Muscle of arm (tissue), 12 donors: ENCODE results near the gene MYCBP2. TPM values are rescaled to one million over a fixed set of nuclear protein-coding genes. Genes with fewer than 3 reads are reported as not detected.
A peak's percentile ranks its signal among the peaks of the same experiment; 100 is the strongest.
"Not testable (repeated sequence)": the region's sequence is repeated elsewhere in the genome, so short reads cannot be mapped to it uniquely, and the experiment has no call there.

Experiments used
- DNase-seq: peaks from one replicate; pipeline ENCODE4 v3.0.0-alpha.2; 2013
- polyA plus RNA-seq, 12 donors: library from polyadenylated mRNA; unstranded; fragments of 120-200 nt; gene quantifications; one replicate each; pipeline ENCODE4 v1.2.1, GENCODE V29; 2013; ENCODE audit not compliant: insufficient read length in 12 of 12

Gene MYCBP2
- polyA plus RNA-seq, 12 donors: 39.5 to 66.9 (median 51.0) TPM; not detected in 1

- DNase-seq: no peak
These were observed 11.4 kb upstream of the MYCBP2 start for GRCh38 chr13:77338329-77338728.

- no peak for DNase-seq
These were observed 10.3 kb upstream of the MYCBP2 start for GRCh38 chr13:77337159-77337558.

GRCh38 chr13:77335543-77335942 is 8.6 kb upstream of the MYCBP2 start:
- no peak for DNase-seq

- no peak for DNase-seq
These were observed 6.7 kb upstream of the MYCBP2 start for GRCh38 chr13:77333594-77333993.

GRCh38 chr13:77331421-77331820 is 4.5 kb upstream of the MYCBP2 start:
- DNase-seq: no peak

GRCh38 chr13:77329911-77330584 is 3.2 kb upstream of the MYCBP2 start:
- no peak for DNase-seq

GRCh38 chr13:77329133-77329910 is 2.4 kb upstream of the MYCBP2 start:
- DNase-seq: peak; percentile 95

- no peak for DNase-seq
These were observed 1.9 kb upstream of the MYCBP2 start for GRCh38 chr13:77328819-77329132.

GRCh38 chr13:77325371-77325980 is 1.4 kb downstream of the MYCBP2 start:
- no peak for DNase-seq

- no peak for DNase-seq
These were observed 3.0 kb downstream of the MYCBP2 start for GRCh38 chr13:77323858-77324257.

GRCh38 chr13:77319536-77319935 is 7.4 kb downstream of the MYCBP2 start:
- no peak for DNase-seq

- DNase-seq: no peak
These were observed 8.2 kb downstream of the MYCBP2 start for GRCh38 chr13:77318741-77319140.

GRCh38 chr13:77316430-77316829 is 10.5 kb downstream of the MYCBP2 start:
- no peak for DNase-seq

GRCh38 chr13:77315509-77315908 is 11.4 kb downstream of the MYCBP2 start:
- not testable (repeated sequence) for DNase-seq

GRCh38 chr13:77313923-77314322 is 13.0 kb downstream of the MYCBP2 start:
- no peak for DNase-seq

GRCh38 chr13:77312311-77312710 is 14.6 kb downstream of the MYCBP2 start:
- no peak for DNase-seq

- peak; percentile 12 for DNase-seq
These were observed 16.2 kb downstream of the MYCBP2 start for GRCh38 chr13:77310579-77311279.

- no peak for DNase-seq
These were observed 16.7 kb downstream of the MYCBP2 start for GRCh38 chr13:77310161-77310560.

GRCh38 chr13:77309254-77309653 is 17.6 kb downstream of the MYCBP2 start:
- no peak for DNase-seq

GRCh38 chr13:77306458-77306857 is 20.4 kb downstream of the MYCBP2 start:
- DNase-seq: no peak

GRCh38 chr13:77305266-77305665 is 21.6 kb downstream of the MYCBP2 start:
- no peak for DNase-seq
